HFF-Myc (cell line): ENCODE results near the gene TMEM182.

Experiments
- DNase-seq: peaks from one replicate; pipeline ENCODE4 v3.0.0-alpha.2; 2011; ENCODE audit warnings: low read depth; ENCODE audit errors: extremely low read depth
- H3K4me3 ChIP-seq: replicated peaks from 2 replicates; pipeline ENCODE4 v1.5.1; 2011; ENCODE audit warnings: low read depth, mild to moderate bottlenecking, control low read depth, low read length
- TF ChIP-seq, protein P1 (sequence below): IDR thresholded peaks from 2 replicates; pipeline ENCODE4 v1.5.1; 2012; ENCODE audit warnings: mild to moderate bottlenecking, low read depth, low read length, control low read depth; ENCODE audit errors: missing control alignments

Gene TMEM182

GRCh38 chr2:102848366-102848839 is 86.6 kb downstream of the TMEM182 start:
- H3K4me3 ChIP-seq: no peak overlapping the region
- TF ChIP-seq, protein P1, sequence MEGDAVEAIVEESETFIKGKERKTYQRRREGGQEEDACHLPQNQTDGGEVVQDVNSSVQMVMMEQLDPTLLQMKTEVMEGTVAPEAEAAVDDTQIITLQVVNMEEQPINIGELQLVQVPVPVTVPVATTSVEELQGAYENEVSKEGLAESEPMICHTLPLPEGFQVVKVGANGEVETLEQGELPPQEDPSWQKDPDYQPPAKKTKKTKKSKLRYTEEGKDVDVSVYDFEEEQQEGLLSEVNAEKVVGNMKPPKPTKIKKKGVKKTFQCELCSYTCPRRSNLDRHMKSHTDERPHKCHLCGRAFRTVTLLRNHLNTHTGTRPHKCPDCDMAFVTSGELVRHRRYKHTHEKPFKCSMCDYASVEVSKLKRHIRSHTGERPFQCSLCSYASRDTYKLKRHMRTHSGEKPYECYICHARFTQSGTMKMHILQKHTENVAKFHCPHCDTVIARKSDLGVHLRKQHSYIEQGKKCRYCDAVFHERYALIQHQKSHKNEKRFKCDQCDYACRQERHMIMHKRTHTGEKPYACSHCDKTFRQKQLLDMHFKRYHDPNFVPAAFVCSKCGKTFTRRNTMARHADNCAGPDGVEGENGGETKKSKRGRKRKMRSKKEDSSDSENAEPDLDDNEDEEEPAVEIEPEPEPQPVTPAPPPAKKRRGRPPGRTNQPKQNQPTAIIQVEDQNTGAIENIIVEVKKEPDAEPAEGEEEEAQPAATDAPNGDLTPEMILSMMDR: no peak
- no peak for DNase-seq

- TF ChIP-seq, protein P1: no peak
- DNase-seq: no peak
- no peak overlapping the region for H3K4me3 ChIP-seq
Observed at GRCh38 chr2:102850888-102851287, 89.1 kb downstream of the TMEM182 start.

DNA sequence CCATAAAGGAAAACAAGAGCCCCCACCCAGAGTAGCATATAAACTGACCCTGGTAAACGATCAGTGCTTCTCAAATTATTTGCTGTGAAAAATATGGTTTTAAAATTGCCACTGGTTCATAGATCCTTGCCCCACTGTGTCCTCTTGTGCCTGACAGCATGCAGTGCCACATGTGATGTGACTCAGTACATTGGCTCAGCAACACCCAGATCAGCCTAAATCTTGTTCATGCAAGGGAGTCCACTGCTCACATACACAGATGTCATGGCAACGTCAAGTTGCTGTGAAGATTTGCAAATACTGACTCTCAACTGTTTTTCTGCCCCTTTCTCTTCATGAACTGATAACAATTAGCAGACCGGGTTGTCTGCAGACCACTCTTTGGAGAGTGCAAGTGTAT is 91.0 kb downstream of the TMEM182 start:
- DNase-seq: no peak
- no peak overlapping the region for H3K4me3 ChIP-seq
- TF ChIP-seq, protein P1: no peak
